Measurements from ENCODE around the gene LRRC47.

- TF ChIP-seq CTCF (IDR thresholded peaks at IDR 0.05) (no peak), FOXM1 (IDR thresholded peaks at IDR 0.05; ENCODE audit: low read depth) (no peak)
- TF ChIP-seq, protein P1, sequence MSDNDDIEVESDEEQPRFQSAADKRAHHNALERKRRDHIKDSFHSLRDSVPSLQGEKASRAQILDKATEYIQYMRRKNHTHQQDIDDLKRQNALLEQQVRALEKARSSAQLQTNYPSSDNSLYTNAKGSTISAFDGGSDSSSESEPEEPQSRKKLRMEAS (IDR thresholded peaks at IDR 0.05; ENCODE audit: low read depth): no peak
Observed at GRCh38 chr1:3735688-3736087, 60.6 kb downstream of the LRRC47 start.

Data from SK-N-SH (cell line).